SK-N-SH (cell line): ENCODE results near the gene CLMN. TPM values are rescaled to one million over a fixed set of nuclear protein-coding genes. Genes with fewer than 3 reads are reported as not detected.

ENCODE experiments used
- CTCF ChIA-PET: fragments of 300-600, 350-600 bp; formaldehyde crosslinking; extraction: SDS; loops from one replicate; lab custom pipeline; 2021; lab: Yijun Ruan, JAX
- POLR2A ChIA-PET: fragments of 350-600 bp; sonication (Branson Sonifier 250); formaldehyde crosslinking; extraction: SDS; loops from one replicate; lab custom pipeline; 2020; ENCODE audit warnings: antibody characterized with exemption, inconsistent platforms; lab: Yijun Ruan, JAX
- DNase-seq: peaks from one replicate; pipeline ENCODE4 v3.0.0; 2012
- H2AFZ ChIP-seq: fragments of 200-600 bp; sonication (generic); 2 replicates; pipeline ENCODE4 v1.8.1; 2016; ENCODE audit warnings: antibody characterized with exemption, mild to moderate bottlenecking, low read depth
- H3F3A ChIP-seq: fragments of 200-600 bp; sonication (generic); replicated peaks from 2 replicates; pipeline ENCODE3; 2016; ENCODE audit warnings: antibody characterized with exemption, mild to moderate bottlenecking; ENCODE audit not compliant: insufficient read depth
- H3K27ac ChIP-seq, 2 experiments: fragments of 200-500 bp in 1 of 2; fragments of 200-600 bp in 1 of 2; sonication (Bioruptor generic) in 1 of 2; sonication (generic), shearing (Covaris generic) in 1 of 2; 2 replicates each; pipeline versions ENCODE4 v1.5.1 to v1.6.1; 2014 to 2016; ENCODE audit warnings: low read depth in 2 of 2, inconsistent platforms in 1 of 2, low read length in 1 of 2, mild to moderate bottlenecking in 1 of 2, mixed read lengths in 1 of 2
- H3K27me3 ChIP-seq: fragments of 200-600 bp; sonication (generic), shearing (Covaris generic); 2 replicates; pipeline ENCODE4 v1.6.1; 2016; ENCODE audit warnings: mixed run types; ENCODE audit not compliant: insufficient read depth
- H3K36me3 ChIP-seq, 2 experiments: fragments of 200-500 bp in 1 of 2; fragments of 200-600 bp in 1 of 2; sonication (Bioruptor generic) in 1 of 2; sonication (generic) in 1 of 2; replicated peaks in 1 of 2; 2 replicates each; pipeline versions ENCODE3 to v1.5.1; 2014 to 2016; ENCODE audit warnings: low read length in 1 of 2, mild to moderate bottlenecking in 1 of 2; ENCODE audit not compliant: insufficient read depth in 2 of 2, control insufficient read depth in 1 of 2
- H3K4me1 ChIP-seq, 2 experiments: fragments of 200-500 bp in 1 of 2; fragments of 200-600 bp in 1 of 2; sonication (Bioruptor generic) in 1 of 2; sonication (generic), shearing (Covaris generic) in 1 of 2; 2 replicates each; pipeline versions ENCODE4 v1.5.1 to v1.6.1; 2014 to 2016; ENCODE audit warnings: low read depth in 1 of 2, low read length in 1 of 2, mixed run types in 1 of 2; ENCODE audit not compliant: insufficient read depth in 2 of 2, control insufficient read depth in 1 of 2
- H3K4me2 ChIP-seq: fragments of 200-600 bp; sonication (generic), shearing (Covaris generic); 2 replicates; pipeline ENCODE4 v1.6.1; 2017; ENCODE audit warnings: mixed run types
- H3K4me3 ChIP-seq, 2 experiments: fragments of 200-500 bp in 1 of 2; fragments of 200-600 bp in 1 of 2; sonication (Bioruptor generic) in 1 of 2; sonication (generic), shearing (Covaris generic) in 1 of 2; 2 replicates each; pipeline versions ENCODE4 v1.5.1 to v1.8.1; 2014 to 2016; ENCODE audit warnings: low read depth in 2 of 2, inconsistent platforms in 1 of 2, low read length in 1 of 2, mild to moderate bottlenecking in 1 of 2, mixed read lengths in 1 of 2, moderate library complexity in 1 of 2
- H3K79me2 ChIP-seq: fragments of 200-600 bp; sonication (generic); 2 replicates; pipeline ENCODE4 v1.8.1; 2017; ENCODE audit warnings: mild to moderate bottlenecking; ENCODE audit not compliant: insufficient read depth
- H3K9ac ChIP-seq: fragments of 200-600 bp; sonication (generic); 2 replicates; pipeline ENCODE4 v1.6.1; 2017; ENCODE audit warnings: mixed run types
- H3K9me2 ChIP-seq: fragments of 200-600 bp; sonication (generic); 2 replicates; pipeline ENCODE4 v1.6.1; 2017; ENCODE audit warnings: mixed run types
- H3K9me3 ChIP-seq: fragments of 200-600 bp; sonication (generic); 2 replicates; pipeline ENCODE4 v1.6.1; 2017; ENCODE audit warnings: mixed run types, mild to moderate bottlenecking, moderate library complexity
- H4K20me1 ChIP-seq: fragments of 200-600 bp; sonication (generic); 2 replicates; pipeline ENCODE4 v1.6.1; 2017; ENCODE audit warnings: mild to moderate bottlenecking, mixed run types; ENCODE audit not compliant: insufficient read depth
- ELF1 ChIP-seq: IDR thresholded peaks from 2 replicates; pipeline ENCODE4 v1.4.0; 2012
- FOXM1 ChIP-seq: IDR thresholded peaks from 2 replicates; pipeline ENCODE4 v1.4.0; 2012; ENCODE audit warnings: low read depth, mild to moderate bottlenecking
- GABPA ChIP-seq: IDR thresholded peaks from 2 replicates; pipeline ENCODE4 v1.4.0; 2012; ENCODE audit warnings: low read depth, mild to moderate bottlenecking
- IRF3 ChIP-seq: fragments of 150-350 bp; IDR thresholded peaks from 2 replicates; pipeline ENCODE4 v1.6.1; 2016; ENCODE audit warnings: mild to moderate bottlenecking, low read depth, low read length
- MAX ChIP-seq: IDR thresholded peaks from 2 replicates; pipeline ENCODE4 v1.4.0; 2012; ENCODE audit warnings: low read depth
- MEF2A ChIP-seq: IDR thresholded peaks from 2 replicates; pipeline ENCODE4 v1.4.0; 2012; ENCODE audit warnings: low read depth, borderline replicate concordance
- MXI1 ChIP-seq: IDR thresholded peaks from 2 replicates; pipeline ENCODE4 v1.6.1; 2012; ENCODE audit warnings: mild to moderate bottlenecking, low read depth, low read length, improper control_type of control experiment
- NFIC ChIP-seq: IDR thresholded peaks from 2 replicates; pipeline ENCODE4 v1.4.0; 2012; ENCODE audit warnings: borderline replicate concordance
- NRF1 ChIP-seq: IDR thresholded peaks from 2 replicates; pipeline ENCODE4 v1.6.1; 2012; ENCODE audit warnings: low read depth, mild to moderate bottlenecking, low read length
- PBX3 ChIP-seq: IDR thresholded peaks from 2 replicates; pipeline ENCODE4; 2012
- POLR2AphosphoS5 ChIP-seq: IDR thresholded peaks from 2 replicates; pipeline ENCODE4 v1.6.1; 2012; ENCODE audit warnings: low read depth, low read length
- RCOR1 ChIP-seq: fragments of 150-350 bp; IDR thresholded peaks from 2 replicates; pipeline ENCODE4 v1.6.1; 2017; ENCODE audit warnings: antibody characterized with exemption, low read length
- RFX5 ChIP-seq: IDR thresholded peaks from 2 replicates; pipeline ENCODE4 v1.6.1; 2012; ENCODE audit warnings: mild to moderate bottlenecking, improper control_type of control experiment, low read length
- SIN3A ChIP-seq: IDR thresholded peaks from 2 replicates; pipeline ENCODE4 v1.6.1; 2012; ENCODE audit warnings: low read depth, mild to moderate bottlenecking, low read length, moderate library complexity, borderline replicate concordance
- SMC3 ChIP-seq: IDR thresholded peaks from 2 replicates; pipeline ENCODE4 v1.6.1; 2012; ENCODE audit warnings: low read depth, low read length, improper control_type of control experiment
- TEAD4 ChIP-seq: IDR thresholded peaks from 2 replicates; pipeline ENCODE4 v1.4.0; 2012; ENCODE audit warnings: mild to moderate bottlenecking, borderline replicate concordance; ENCODE audit not compliant: insufficient read depth
- USF1 ChIP-seq: IDR thresholded peaks from 2 replicates; pipeline ENCODE4 v1.4.0; 2012; ENCODE audit warnings: low read depth, borderline replicate concordance
- YY1 ChIP-seq: IDR thresholded peaks from 2 replicates; pipeline ENCODE4 v1.4.0; 2012; ENCODE audit warnings: low read depth, mild to moderate bottlenecking
- ZBTB33 ChIP-seq: IDR thresholded peaks from 2 replicates; pipeline ENCODE4 v1.4.0; 2012; ENCODE audit warnings: low read depth, borderline replicate concordance
- WGBS: methylation state at CpG from one replicate; pipeline ENCODE4 v1.1.6; 2017; ENCODE audit warnings: low lambda C conversion rate; 5-methylcytosine and 5-hydroxymethylcytosine counted together
- polyA plus RNA-seq, 3 experiments: library from polyadenylated mRNA; depleted of rRNA; stranded (reverse); fragments of >200 nt; gene quantifications; 2 replicates each; pipeline ENCODE4 v1.2.3, GENCODE V29; 2012

Gene CLMN
- polyA plus RNA-seq, 1 of the 3 experiments (the other 2 are of a cell fraction) = 1.4 TPM

GRCh38 chr14:95134304-95134933 lies 185.3 kb downstream of the CLMN start:
- H3K4me1 ChIP-seq = peaks cover 3 to 5% of the 10 kb centered on the region in 2 experiments; a peak in 2 of 4 replicates
- H3K4me2 ChIP-seq = no peak overlapping the region
- WGBS = 96% methylated on average over 8 of the region's 8 CpGs
- CTCF ChIA-PET = no interaction called here
- H4K20me1 ChIP-seq = peaks cover 20% of the 10 kb centered on the region
- no peaks in the 10 kb centered on the region for H3K9me2 ChIP-seq
- TF ChIP-seq MAX = no peak
- no peak for TF ChIP-seq SMC3
- TF ChIP-seq NFIC = no peak
- TF ChIP-seq POLR2AphosphoS5 = no peak
- no peak for TF ChIP-seq FOXM1
- TF ChIP-seq USF1 = no peak
- TF ChIP-seq PBX3 = no peak
- TF ChIP-seq ZBTB33 = no peak
- no peak for TF ChIP-seq SIN3A
- no peak for TF ChIP-seq RFX5
- no peak for TF ChIP-seq NRF1
- no peak for TF ChIP-seq IRF3
- no peak for TF ChIP-seq TEAD4
- TF ChIP-seq MEF2A = no peak
- TF ChIP-seq ELF1 = no peak
- no peak for TF ChIP-seq MXI1
- TF ChIP-seq YY1 = no peak
- TF ChIP-seq RCOR1 = no peak
- TF ChIP-seq GABPA = no peak
- TF ChIP-seq, all 33 proteins: peak for 0
- Histone ChIP-seq H3F3A (no peaks in the 10 kb centered on the region), H3K9ac (no peak overlapping the region), H3K9me3 (no peaks in the 10 kb centered on the region), H3K27ac (no peak overlapping the region), H3K79me2 (peaks cover 73% of the 10 kb centered on the region), H3K4me3 (no peak overlapping the region), H2AFZ (no peak overlapping the region), H3K36me3 (peaks cover 40% of the 10 kb centered on the region in 2 experiments), H3K27me3 (no peaks in the 10 kb centered on the region)
- DNase-seq = no peak
- POLR2A ChIA-PET = no interaction called here
